ENCODE measurements around the gene NFKBIB.

- TF ChIP-seq, protein P1, sequence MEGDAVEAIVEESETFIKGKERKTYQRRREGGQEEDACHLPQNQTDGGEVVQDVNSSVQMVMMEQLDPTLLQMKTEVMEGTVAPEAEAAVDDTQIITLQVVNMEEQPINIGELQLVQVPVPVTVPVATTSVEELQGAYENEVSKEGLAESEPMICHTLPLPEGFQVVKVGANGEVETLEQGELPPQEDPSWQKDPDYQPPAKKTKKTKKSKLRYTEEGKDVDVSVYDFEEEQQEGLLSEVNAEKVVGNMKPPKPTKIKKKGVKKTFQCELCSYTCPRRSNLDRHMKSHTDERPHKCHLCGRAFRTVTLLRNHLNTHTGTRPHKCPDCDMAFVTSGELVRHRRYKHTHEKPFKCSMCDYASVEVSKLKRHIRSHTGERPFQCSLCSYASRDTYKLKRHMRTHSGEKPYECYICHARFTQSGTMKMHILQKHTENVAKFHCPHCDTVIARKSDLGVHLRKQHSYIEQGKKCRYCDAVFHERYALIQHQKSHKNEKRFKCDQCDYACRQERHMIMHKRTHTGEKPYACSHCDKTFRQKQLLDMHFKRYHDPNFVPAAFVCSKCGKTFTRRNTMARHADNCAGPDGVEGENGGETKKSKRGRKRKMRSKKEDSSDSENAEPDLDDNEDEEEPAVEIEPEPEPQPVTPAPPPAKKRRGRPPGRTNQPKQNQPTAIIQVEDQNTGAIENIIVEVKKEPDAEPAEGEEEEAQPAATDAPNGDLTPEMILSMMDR (IDR thresholded peaks at IDR 0.05) = no peak
- no peak for TF ChIP-seq USF2 (IDR thresholded peaks at IDR 0.05)
- TF ChIP-seq POLR2A (IDR thresholded peaks at IDR 0.05; ENCODE audit: low read length) = no peak
- no peak for TF ChIP-seq BHLHE40 (IDR thresholded peaks at IDR 0.05; ENCODE audit: low read depth, low read length)
- no peak for TF ChIP-seq RCOR1 (IDR thresholded peaks at IDR 0.05; ENCODE audit: low read depth, low read length)
- no peak for TF ChIP-seq SREBF2 (IDR thresholded peaks at IDR 0.05)
- TF ChIP-seq TP53 (CRISPR knock-in tag; IDR thresholded peaks at IDR 0.05) = no peak
- no peak for TF ChIP-seq HOXB13 (CRISPR knock-in tag; IDR thresholded peaks at IDR 0.05; ENCODE audit: low read depth)
- no peak for TF ChIP-seq GATA3 (IDR thresholded peaks at IDR 0.05; ENCODE audit: borderline replicate concordance)
- no peak for TF ChIP-seq SMC3 (IDR thresholded peaks at IDR 0.05)
- no peak for TF ChIP-seq JUNB (IDR thresholded peaks at IDR 0.05)
- TF ChIP-seq, protein P2, sequence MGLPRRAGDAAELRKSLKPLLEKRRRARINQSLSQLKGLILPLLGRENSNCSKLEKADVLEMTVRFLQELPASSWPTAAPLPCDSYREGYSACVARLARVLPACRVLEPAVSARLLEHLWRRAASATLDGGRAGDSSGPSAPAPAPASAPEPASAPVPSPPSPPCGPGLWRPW (IDR thresholded peaks at IDR 0.05) = no peak
- TF ChIP-seq FOSL2 (IDR thresholded peaks at IDR 0.05) = no peak
- TF ChIP-seq FOSL2 (CRISPR knock-in tag; IDR thresholded peaks at IDR 0.05) = no peak
Observed at GRCh38 chr19:38894968-38895367, 4.8 kb upstream of the NFKBIB start.

Measured in A549 (cell line).